Measurements from ENCODE around the gene RBP3.

RBP3 gene

GRCh38 chr10:47376522-47377220 is 28.5 kb downstream of the RBP3 start:
- no peaks in the 10 kb centered on the region for H3K9me2 ChIP-seq (replicated peaks; ENCODE audit: insufficient read depth, low read length)
- no peak overlapping the region for H3K4me3 ChIP-seq (ENCODE audit: low read length)
- H3K27ac ChIP-seq (ENCODE audit: low read length) = no peak overlapping the region
- peak overlapping the region; percentile 24; the same call in 1 of the 2 replicates for H3K4me2 ChIP-seq (ENCODE audit: low read depth, low read length)
- H3K27me3 ChIP-seq (replicated peaks; ENCODE audit: insufficient read depth, low read length) = peaks cover 94% of the 10 kb centered on the region
- no peaks in the 10 kb centered on the region for H3F3A ChIP-seq (ENCODE audit: insufficient read depth, low read length)
- no peak for TF ChIP-seq EZH2phosphoT487 (IDR thresholded peaks at IDR 0.05; ENCODE audit: low read length)
- no peak for TF ChIP-seq EZH2 (optimal IDR thresholded peaks at IDR 0.05; ENCODE audit: low read depth, low read length)
- TF ChIP-seq CTCF (IDR thresholded peaks at IDR 0.05; ENCODE audit: low read length) = no peak
- H3K4me1 ChIP-seq (ENCODE audit: low read length) = no peaks in the 10 kb centered on the region
- H4K20me1 ChIP-seq (ENCODE audit: insufficient read depth, low read length) = no peaks in the 10 kb centered on the region
- H3K9ac ChIP-seq (ENCODE audit: low read length) = no peak overlapping the region
- H3K79me2 ChIP-seq (ENCODE audit: low read length) = no peaks in the 10 kb centered on the region
- H2AFZ ChIP-seq (ENCODE audit: low read length) = no peak overlapping the region
- no peak for DNase-seq
- H3K36me3 ChIP-seq (replicated peaks; ENCODE audit: insufficient read depth, low read length) = no peaks in the 10 kb centered on the region
- no peaks in the 10 kb centered on the region for H3K9me3 ChIP-seq (replicated peaks; ENCODE audit: insufficient read depth, low read length)

GRCh38 chr10:47378183-47378510 is 30.0 kb downstream of the RBP3 start:
- Histone ChIP-seq H3F3A (ENCODE audit: insufficient read depth, low read length) (no peaks in the 10 kb centered on the region), H3K36me3 (replicated peaks; ENCODE audit: insufficient read depth, low read length) (no peaks in the 10 kb centered on the region), H3K4me3 (ENCODE audit: low read length) (no peak overlapping the region), H3K4me1 (ENCODE audit: low read length) (no peaks in the 10 kb centered on the region), H3K9ac (ENCODE audit: low read length) (no peak overlapping the region), H3K9me2 (replicated peaks; ENCODE audit: insufficient read depth, low read length) (no peaks in the 10 kb centered on the region), H4K20me1 (ENCODE audit: insufficient read depth, low read length) (no peaks in the 10 kb centered on the region), H3K79me2 (ENCODE audit: low read length) (no peaks in the 10 kb centered on the region), H2AFZ (ENCODE audit: low read length) (no peak overlapping the region), H3K27ac (ENCODE audit: low read length) (no peak overlapping the region), H3K4me2 (ENCODE audit: low read depth, low read length) (no peak overlapping the region), H3K27me3 (replicated peaks; ENCODE audit: insufficient read depth, low read length) (peaks cover 99% of the 10 kb centered on the region), H3K9me3 (replicated peaks; ENCODE audit: insufficient read depth, low read length) (no peaks in the 10 kb centered on the region)
- no peak for TF ChIP-seq CTCF (IDR thresholded peaks at IDR 0.05; ENCODE audit: low read length)
- no peak for TF ChIP-seq EZH2phosphoT487 (IDR thresholded peaks at IDR 0.05; ENCODE audit: low read length)
- no peak for TF ChIP-seq EZH2 (optimal IDR thresholded peaks at IDR 0.05; ENCODE audit: low read depth, low read length)
- DNase-seq = no peak

GRCh38 chr10:47378606-47379444 is 30.7 kb downstream of the RBP3 start:
- Histone ChIP-seq H3K27me3 (replicated peaks; ENCODE audit: insufficient read depth, low read length) (peaks cover 99% of the 10 kb centered on the region), H3K9me2 (replicated peaks; ENCODE audit: insufficient read depth, low read length) (no peaks in the 10 kb centered on the region), H2AFZ (ENCODE audit: low read length) (no peak overlapping the region), H3K4me2 (ENCODE audit: low read depth, low read length) (no peak overlapping the region), H3K9ac (ENCODE audit: low read length) (no peak overlapping the region), H3K27ac (ENCODE audit: low read length) (no peak overlapping the region), H4K20me1 (ENCODE audit: insufficient read depth, low read length) (no peaks in the 10 kb centered on the region), H3F3A (ENCODE audit: insufficient read depth, low read length) (no peaks in the 10 kb centered on the region), H3K9me3 (replicated peaks; ENCODE audit: insufficient read depth, low read length) (no peaks in the 10 kb centered on the region), H3K79me2 (ENCODE audit: low read length) (no peaks in the 10 kb centered on the region), H3K36me3 (replicated peaks; ENCODE audit: insufficient read depth, low read length) (no peaks in the 10 kb centered on the region), H3K4me3 (ENCODE audit: low read length) (no peak overlapping the region), H3K4me1 (ENCODE audit: low read length) (peaks cover 3% of the 10 kb centered on the region; the same call in 1 of the 2 replicates)
- no peak for DNase-seq
- TF ChIP-seq CTCF (IDR thresholded peaks at IDR 0.05; ENCODE audit: low read length) = no peak
- no peak for TF ChIP-seq EZH2phosphoT487 (IDR thresholded peaks at IDR 0.05; ENCODE audit: low read length)
- TF ChIP-seq EZH2 (optimal IDR thresholded peaks at IDR 0.05; ENCODE audit: low read depth, low read length) = no peak
